Stimulated activated naive CD8-positive, alpha-beta T cell treated with anti-CD3 and anti-CD28 coated beads, Interleukin-15, Interleukin-2, amounts not matched to agents 100 ng/mL and 50 ng/mL, for 24 hours (primary cell): ENCODE results near the gene CYSLTR1.
"Not testable (repeated sequence)": the region's sequence is repeated elsewhere in the genome, so short reads cannot be mapped to it uniquely, and the experiment has no call there.

Experiments
- H3K27ac Mint-ChIP-seq: one replicate; pipeline ENCODE4 v1.8.0; 2021; ENCODE audit warnings: mild to moderate bottlenecking, mixed read lengths
- H3K27me3 Mint-ChIP-seq: one replicate; pipeline ENCODE4 v1.8.0; 2021; ENCODE audit warnings: mixed read lengths
- H3K36me3 Mint-ChIP-seq: one replicate; pipeline ENCODE4 v1.8.0; 2021; ENCODE audit warnings: low read depth, mixed read lengths
- H3K4me1 Mint-ChIP-seq: one replicate; pipeline ENCODE4 v1.8.0; 2021; ENCODE audit warnings: low read depth, mixed read lengths
- H3K4me3 Mint-ChIP-seq: one replicate; pipeline ENCODE4 v1.8.0; 2021; ENCODE audit warnings: mild to moderate bottlenecking, mixed read lengths
- H3K9me3 Mint-ChIP-seq: one replicate; pipeline ENCODE4 v1.8.0; 2021; ENCODE audit warnings: mixed read lengths

CYSLTR1 gene

DNA sequence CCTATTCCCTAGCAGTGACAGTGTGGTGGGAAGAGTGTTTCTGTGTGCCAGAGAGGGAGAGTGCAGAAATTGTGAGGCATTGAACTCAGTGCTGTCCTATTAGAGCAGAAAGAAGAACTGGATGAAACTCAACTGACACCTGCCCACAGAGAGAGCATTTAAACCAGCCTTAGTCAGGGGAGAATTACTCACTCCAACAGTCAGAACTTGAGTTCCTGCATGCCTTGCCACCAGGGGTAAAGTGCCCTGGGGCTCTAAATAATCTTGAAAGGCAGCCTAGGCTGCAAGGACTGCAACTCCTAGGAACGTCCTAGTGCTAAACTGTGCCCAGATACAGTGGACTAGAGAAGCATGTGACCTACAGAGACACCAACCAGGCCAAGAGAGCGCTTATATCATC lies 12.8 kb downstream of the CYSLTR1 start:
- Mint-ChIP-seq H3K9me3 (peaks cover 6% of the 10 kb centered on the region), H3K4me1 (peaks cover 40% of the 10 kb centered on the region), H3K27ac (peak overlapping the region; percentile 55), H3K27me3 (no peaks in the 10 kb centered on the region), H3K4me3 (no peak overlapping the region), H3K36me3 (no peaks in the 10 kb centered on the region)

- Mint-ChIP-seq H3K27me3 (no peaks in the 10 kb centered on the region), H3K4me3 (no peak overlapping the region), H3K9me3 (peaks cover 6% of the 10 kb centered on the region), H3K4me1 (peaks cover 44% of the 10 kb centered on the region), H3K36me3 (no peaks in the 10 kb centered on the region), H3K27ac (peak overlapping the region; percentile 60)
Observed at GRCh38 chrX:78313526-78313925, 13.9 kb downstream of the CYSLTR1 start.

DNA sequence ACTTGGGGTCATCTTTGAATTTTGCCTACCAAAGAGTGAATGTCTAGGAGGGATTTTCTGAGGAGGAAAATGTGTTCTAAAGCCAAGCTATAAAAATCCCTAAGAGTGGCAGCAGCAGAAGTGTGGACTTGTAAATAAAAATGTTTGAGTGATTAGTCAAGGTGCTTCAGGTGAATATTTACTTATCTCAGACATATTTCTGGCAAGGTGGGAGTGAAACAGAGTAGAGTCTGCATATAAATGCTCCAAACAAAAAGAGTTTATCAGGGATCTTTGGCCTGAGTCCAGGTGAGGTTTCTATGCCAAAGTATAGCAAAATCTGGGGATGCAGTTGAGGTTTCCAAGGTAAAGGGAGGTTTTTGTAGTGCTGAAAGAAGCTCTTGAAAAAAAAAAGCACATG lies 19.7 kb downstream of the CYSLTR1 start:
- Mint-ChIP-seq H3K4me1 (peaks cover 16% of the 10 kb centered on the region), H3K27me3 (no peaks in the 10 kb centered on the region), H3K9me3 (peaks cover 6% of the 10 kb centered on the region), H3K4me3 (no peak overlapping the region), H3K36me3 (no peaks in the 10 kb centered on the region), H3K27ac (no peak overlapping the region)

- H3K4me3 Mint-ChIP-seq: no peak overlapping the region
- H3K36me3 Mint-ChIP-seq: peaks cover 11% of the 10 kb centered on the region
- H3K27ac Mint-ChIP-seq: no peak overlapping the region
- H3K27me3 Mint-ChIP-seq: no peaks in the 10 kb centered on the region
- H3K9me3 Mint-ChIP-seq: no peaks in the 10 kb centered on the region
- H3K4me1 Mint-ChIP-seq: no peaks in the 10 kb centered on the region
Observed at GRCh38 chrX:78303086-78303485, 24.3 kb downstream of the CYSLTR1 start.

DNA sequence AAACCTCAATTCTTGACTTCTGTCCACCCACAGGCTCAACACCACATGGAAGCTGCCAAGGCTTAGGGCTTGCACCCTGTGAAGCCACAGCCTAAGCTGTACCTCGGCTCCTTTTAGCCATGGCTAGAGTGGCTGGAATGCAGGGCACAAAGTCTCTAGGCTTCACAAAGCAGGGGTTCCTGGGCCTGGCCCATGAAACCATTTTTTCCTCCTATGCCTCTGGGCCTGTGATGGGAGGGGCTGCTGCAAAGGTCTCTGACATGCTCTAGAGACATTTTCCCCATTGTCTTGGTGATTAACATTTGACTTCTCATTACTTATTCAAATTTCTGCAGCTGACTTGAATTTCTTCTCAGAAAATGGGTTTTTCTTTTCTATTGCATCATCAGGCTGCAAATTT lies 26.5 kb downstream of the CYSLTR1 start:
- H3K36me3 Mint-ChIP-seq: peaks cover 11% of the 10 kb centered on the region
- not testable (repeated sequence) for H3K4me1 Mint-ChIP-seq, H3K9me3 Mint-ChIP-seq, H3K27me3 Mint-ChIP-seq, H3K4me3 Mint-ChIP-seq, H3K27ac Mint-ChIP-seq

GRCh38 chrX:78283511-78283910 lies 43.9 kb downstream of the CYSLTR1 start:
- no peak overlapping the region for H3K27ac Mint-ChIP-seq
- no peaks in the 10 kb centered on the region for H3K27me3 Mint-ChIP-seq
- no peaks in the 10 kb centered on the region for H3K4me1 Mint-ChIP-seq
- no peaks in the 10 kb centered on the region for H3K9me3 Mint-ChIP-seq
- H3K36me3 Mint-ChIP-seq: peaks cover 5% of the 10 kb centered on the region
- H3K4me3 Mint-ChIP-seq: no peak overlapping the region

DNA sequence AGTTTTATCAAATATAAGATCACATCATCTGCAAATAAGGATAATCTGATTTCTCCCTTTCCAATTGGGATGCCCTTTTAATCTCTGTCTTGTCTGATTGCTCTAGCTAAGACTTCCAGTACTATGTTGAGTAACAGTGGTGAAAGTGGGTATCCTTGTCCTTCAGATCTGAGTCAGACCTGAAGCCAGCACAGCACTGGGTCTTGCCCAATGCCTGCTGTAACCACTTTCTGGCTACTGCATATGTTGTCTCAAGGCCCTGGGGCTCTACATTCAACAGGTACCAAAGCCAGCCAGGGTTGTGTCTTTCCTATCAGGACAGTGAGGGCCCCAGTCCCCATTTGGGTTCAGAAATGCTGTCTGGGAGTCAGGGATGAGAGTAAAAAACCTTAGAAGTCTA lies 90.3 kb downstream of the CYSLTR1 start:
- no peaks in the 10 kb centered on the region for H3K9me3 Mint-ChIP-seq
- H3K4me1 Mint-ChIP-seq: no peaks in the 10 kb centered on the region
- no peaks in the 10 kb centered on the region for H3K36me3 Mint-ChIP-seq
- no peaks in the 10 kb centered on the region for H3K27me3 Mint-ChIP-seq
- no peak overlapping the region for H3K27ac Mint-ChIP-seq
- H3K4me3 Mint-ChIP-seq: no peak overlapping the region

DNA sequence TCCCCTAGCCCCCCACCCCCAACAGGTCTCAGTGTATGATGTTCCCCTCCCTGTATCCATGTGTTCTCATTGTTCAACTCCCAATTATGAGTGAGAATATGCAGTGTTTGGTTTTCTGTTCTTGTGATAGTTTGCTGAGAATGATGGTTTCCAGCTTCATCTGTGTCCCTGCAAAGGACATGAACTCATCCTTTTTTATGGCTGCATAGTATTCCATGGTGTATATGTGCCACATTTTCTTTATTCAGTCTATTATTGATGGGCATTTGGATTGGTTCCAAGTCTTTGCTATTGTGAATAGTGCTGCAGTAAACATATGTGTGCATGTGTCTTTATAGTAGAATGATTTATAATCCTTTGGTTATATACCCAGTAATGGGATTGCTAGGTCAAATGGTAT lies 101.4 kb downstream of the CYSLTR1 start:
- H3K4me1 Mint-ChIP-seq, H3K9me3 Mint-ChIP-seq, H3K4me3 Mint-ChIP-seq, H3K27ac Mint-ChIP-seq, H3K27me3 Mint-ChIP-seq, H3K36me3 Mint-ChIP-seq: not testable (repeated sequence)
